Inferior parietal cortex (tissue), 1 donor: ENCODE measurements around the gene EFNA5.

Source experiments
- DNase-seq: peaks from one replicate; pipeline ENCODE4 v3.0.0-alpha.2; 2016; ENCODE audit errors: extremely low spot score

EFNA5 gene

GRCh38 chr5:107486489-107486888 is 184.2 kb downstream of the EFNA5 start:
- DNase-seq: no peak

GRCh38 chr5:107485184-107485583 is 185.6 kb downstream of the EFNA5 start:
- no peak for DNase-seq

- DNase-seq: no peak
Measured at GRCh38 chr5:107484281-107484680, 186.5 kb downstream of the EFNA5 start.

DNA sequence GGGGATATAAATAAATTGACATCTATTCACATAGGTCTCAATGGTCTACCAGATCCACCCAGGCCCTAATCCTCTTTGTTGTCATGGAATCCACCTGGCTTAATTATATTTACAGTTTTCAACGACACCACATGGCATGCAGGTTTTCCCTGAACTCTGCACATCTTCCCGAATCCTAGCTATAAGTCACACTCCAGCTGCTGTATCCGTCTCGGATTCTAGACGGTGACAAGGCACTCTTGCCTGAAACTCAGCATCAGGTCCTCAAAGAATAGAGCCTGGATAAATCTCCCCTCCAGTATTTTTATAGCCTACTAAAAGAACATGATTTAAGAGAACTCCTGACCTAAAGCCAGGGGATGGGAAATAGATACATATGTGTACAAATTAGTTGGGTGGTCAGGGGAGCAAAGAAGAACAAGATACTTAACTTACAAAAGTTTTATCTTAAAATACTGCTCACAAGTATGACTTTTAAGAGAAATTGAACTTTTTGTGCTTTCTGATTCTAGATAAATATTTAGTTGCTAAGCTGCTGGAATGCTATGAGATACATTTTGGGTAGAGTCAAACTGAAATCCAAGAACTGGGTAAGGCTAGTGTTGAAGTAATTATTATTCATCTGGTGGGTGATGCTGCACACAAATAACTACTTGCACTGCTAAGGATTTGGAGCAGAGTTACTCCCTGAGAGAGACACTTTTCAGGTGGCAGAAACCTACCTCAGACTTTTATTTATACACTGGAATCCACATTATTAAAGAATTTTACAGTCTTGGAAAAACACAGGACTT is 187.3 kb downstream of the EFNA5 start:
- no peak for DNase-seq

GRCh38 chr5:107478068-107478641 is 192.6 kb downstream of the EFNA5 start:
- no peak for DNase-seq

DNA sequence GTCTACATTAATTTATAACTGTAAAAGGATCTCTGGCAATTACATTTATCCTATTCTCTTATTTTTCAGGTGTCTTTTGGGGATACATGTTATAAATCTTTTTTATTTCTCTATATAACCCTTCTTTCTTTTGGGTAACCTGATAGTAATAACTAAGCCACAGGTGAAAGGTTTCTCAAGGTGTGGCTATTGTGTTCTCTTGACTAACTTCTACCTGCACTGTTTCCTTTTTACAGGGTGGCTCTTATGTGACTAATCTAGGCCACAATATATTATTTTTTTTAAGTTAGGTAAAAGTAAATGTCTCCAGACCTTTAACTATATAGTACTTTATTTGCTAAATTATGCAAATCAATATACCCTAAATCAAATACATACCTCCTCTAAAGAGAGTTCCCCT is 193.2 kb downstream of the EFNA5 start:
- DNase-seq: no peak

DNA sequence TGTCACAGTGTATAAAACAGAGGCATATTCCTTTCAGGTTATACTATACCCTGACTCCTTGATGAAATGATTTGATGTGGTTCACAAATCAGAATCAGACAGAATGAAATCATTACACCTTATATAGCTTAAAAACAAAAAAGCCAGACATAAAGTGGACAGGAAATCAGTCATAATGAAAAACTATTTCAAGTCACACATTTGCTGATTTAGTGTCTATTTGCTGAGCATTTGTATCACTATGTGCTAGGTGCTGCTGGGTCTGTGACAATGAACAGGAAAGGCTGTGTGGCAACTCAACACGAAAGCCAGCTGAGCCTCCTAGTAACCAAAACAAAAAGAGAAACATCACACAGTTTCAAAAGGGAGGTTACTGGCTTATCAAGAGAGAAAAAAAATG is 194.0 kb downstream of the EFNA5 start:
- DNase-seq: no peak

DNA sequence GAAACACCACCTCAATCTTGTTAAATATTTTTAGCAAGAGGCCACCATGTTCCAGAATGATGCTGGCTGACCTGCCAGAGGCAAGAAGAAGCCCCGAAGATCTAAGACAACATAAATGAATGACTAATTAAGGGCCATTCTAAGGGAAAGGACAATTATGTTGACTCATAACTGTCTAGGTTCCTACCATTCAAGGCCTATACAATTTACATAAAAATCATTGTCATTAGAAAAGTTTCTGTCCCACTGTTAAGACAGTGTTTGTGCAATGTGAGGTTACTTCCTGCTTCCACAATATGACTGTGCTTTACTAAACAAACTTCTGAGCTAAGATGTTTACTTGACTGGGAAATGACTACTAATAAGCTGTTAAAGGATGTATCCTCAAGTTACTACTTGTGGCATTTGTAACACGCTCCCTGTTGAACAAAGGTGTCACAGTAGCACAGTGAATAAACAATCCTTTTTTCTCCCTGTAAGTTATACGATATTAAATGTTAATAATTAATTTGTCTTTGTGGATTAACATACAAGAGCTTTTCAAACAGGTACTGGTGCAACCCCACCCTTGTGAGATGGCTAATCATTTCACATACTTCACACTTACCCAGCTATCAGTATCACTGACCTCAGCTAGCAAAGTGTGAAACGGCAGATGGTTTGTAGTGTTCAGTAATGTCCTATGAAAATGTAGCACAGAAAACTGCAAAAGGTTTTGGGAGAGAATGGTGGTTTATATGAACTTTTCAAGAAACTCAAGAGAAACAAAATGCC is 195.8 kb downstream of the EFNA5 start:
- DNase-seq: no peak

DNA sequence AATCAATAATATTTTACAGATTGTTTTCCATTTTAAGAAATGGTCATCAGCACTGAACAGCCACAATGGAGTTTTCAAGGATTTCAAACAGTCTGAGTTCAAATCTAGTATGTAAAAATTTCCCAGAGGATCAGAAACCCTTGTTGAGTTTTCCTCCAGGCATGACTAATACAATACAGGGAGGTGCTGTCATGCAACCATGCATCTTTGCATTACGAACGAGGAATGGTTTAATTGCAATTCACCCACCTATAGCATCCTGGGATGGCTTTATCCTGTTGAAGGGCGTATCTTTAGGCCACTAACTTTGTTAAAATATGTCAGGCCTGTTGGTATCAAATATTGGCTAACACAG is 196.4 kb downstream of the EFNA5 start:
- DNase-seq: no peak

- DNase-seq: no peak
Measured at GRCh38 chr5:107472620-107473064, 198.1 kb downstream of the EFNA5 start.

DNA sequence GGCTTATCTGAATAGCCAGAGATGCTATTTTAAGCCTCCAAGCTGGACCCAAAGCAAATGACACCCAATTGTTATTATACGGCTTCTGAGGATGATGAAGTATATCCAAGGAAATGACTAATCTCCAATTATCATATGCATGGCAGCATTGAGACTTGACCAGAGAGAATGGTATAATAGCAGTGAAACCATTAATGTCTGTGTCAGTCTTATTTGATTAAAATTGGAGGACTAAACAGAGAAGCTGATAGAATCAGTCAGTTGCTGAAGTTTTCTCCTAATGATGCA is 200.5 kb downstream of the EFNA5 start:
- DNase-seq: no peak

GRCh38 chr5:107469485-107470294 is 201.0 kb downstream of the EFNA5 start:
- DNase-seq: no peak

GRCh38 chr5:107469064-107469463 is 201.7 kb downstream of the EFNA5 start:
- no peak for DNase-seq

GRCh38 chr5:107468276-107468675 is 202.5 kb downstream of the EFNA5 start:
- DNase-seq: no peak

GRCh38 chr5:107467137-107467932 is 203.4 kb downstream of the EFNA5 start:
- no peak for DNase-seq

DNA sequence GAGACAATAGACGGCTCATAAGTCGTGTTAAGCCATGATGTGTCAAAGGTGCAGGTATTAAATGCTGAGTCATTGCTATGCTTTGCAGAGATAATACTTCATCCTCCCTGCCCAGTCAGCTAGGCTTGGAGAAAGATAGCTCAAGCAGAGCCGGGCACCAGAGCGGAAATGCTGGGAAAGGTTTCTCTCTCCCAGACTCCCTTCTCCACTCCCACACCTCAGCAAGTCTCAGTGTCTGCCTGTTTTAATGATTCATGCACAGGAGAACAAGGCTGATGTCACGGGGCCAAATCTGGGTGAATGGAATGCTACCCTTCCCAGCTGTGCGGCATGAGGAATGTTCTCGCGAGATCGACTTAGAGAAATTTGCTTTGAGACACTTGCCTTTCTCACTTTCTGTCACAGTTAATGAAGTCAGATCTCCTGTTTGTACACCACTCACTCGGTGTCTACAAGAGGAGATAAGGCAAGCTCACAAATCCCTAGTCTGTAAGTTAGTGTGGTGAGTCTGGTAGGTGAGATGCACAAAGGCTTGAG is 204.4 kb downstream of the EFNA5 start:
- DNase-seq: no peak

- DNase-seq: no peak
Measured at GRCh38 chr5:107464876-107465275, 205.9 kb downstream of the EFNA5 start.

DNA sequence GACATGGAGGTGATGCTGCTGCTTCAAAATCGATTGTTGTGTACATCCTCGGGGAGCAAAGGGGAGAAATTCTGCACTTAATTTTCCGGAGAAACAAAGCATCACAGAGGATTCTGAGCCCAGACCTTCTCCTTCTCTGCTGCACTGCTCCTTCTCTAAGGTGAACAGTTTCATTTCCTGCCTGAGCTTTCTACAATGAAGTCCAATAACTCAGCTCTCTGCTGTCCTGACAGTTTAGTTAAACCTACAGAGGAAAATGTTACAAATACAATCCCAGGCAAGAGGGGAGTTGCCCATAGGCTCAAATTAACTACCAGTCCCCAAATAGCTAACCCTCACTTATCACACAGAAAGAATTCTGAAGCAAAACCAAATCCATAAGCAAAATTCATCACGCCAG is 206.3 kb downstream of the EFNA5 start:
- DNase-seq: no peak

- no peak for DNase-seq
Measured at GRCh38 chr5:107463731-107464130, 207.0 kb downstream of the EFNA5 start.

- DNase-seq: no peak
Measured at GRCh38 chr5:107461770-107462169, 209.0 kb downstream of the EFNA5 start.

DNA sequence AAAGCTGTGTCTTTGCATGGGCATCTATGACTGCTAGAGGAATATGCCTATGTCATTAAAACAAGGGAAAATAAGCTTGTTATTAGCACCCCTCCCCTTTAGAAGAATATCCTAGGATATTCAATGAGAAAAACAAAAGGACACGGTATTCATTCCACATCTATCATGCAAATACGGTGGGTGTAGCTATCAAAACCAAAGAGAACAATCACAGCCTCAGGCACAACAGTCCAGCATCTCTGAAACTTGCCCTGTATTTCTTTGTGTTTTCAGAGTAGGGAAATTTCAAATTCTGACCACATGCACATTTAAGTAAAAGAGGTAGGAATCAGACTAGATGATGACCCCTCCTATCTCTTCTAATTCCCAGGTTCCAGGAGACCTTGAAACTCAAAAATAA is 209.9 kb downstream of the EFNA5 start:
- no peak for DNase-seq
